A549 (cell line): Measurements from ENCODE around the gene NRXN3.

Experiments
- CHD4 ChIP-seq: fragments of 200-600 bp; sonication (generic); IDR thresholded peaks from 2 replicates; pipeline ENCODE4 v1.6.1; 2016; ENCODE audit warnings: antibody characterized with exemption, mild to moderate bottlenecking, borderline replicate concordance
- CTCF ChIP-seq: fragments of >200 bp; sonication (Bioruptor Twin); formaldehyde crosslinking; IDR thresholded peaks from 3 replicates; pipeline ENCODE4 v1.5.1; 2016
- EHF ChIP-seq: fragments of 250-450 bp; sonication (Bioruptor Pico); IDR thresholded peaks from 2 replicates; pipeline ENCODE4 v1.5.0; 2020; ENCODE audit warnings: mild to moderate bottlenecking
- EHMT2 ChIP-seq: fragments of 200-600 bp; sonication (generic); IDR thresholded peaks from 2 replicates; pipeline ENCODE4 v1.6.1; 2016; ENCODE audit warnings: antibody characterized with exemption, low read depth, mild to moderate bottlenecking, moderate library complexity
- ELK1 ChIP-seq: fragments of 150-350 bp; IDR thresholded peaks from 2 replicates; pipeline ENCODE4 v1.6.1; 2014; ENCODE audit warnings: low read depth, mild to moderate bottlenecking, low read length
- EP300 ChIP-seq, 2 experiments: fragments of >200 bp; sonication (Bioruptor Twin); formaldehyde crosslinking; IDR thresholded peaks; 2 replicates in 1 of 2; 3 replicates in 1 of 2; pipeline ENCODE4 v1.6.1; 2016 to 2017
- FOSB ChIP-seq: fragments of 250-450 bp; sonication (Bioruptor Pico); IDR thresholded peaks from 2 replicates; pipeline ENCODE4 v1.5.0; 2020; ENCODE audit warnings: mild to moderate bottlenecking, moderate library complexity
- HMGXB4 ChIP-seq: fragments of 250-450 bp; sonication (Bioruptor Pico); IDR thresholded peaks from 2 replicates; pipeline ENCODE4 v1.5.0; 2021; ENCODE audit warnings: mild to moderate bottlenecking, moderate library complexity, borderline replicate concordance
- JUN ChIP-seq, 2 experiments: fragments of >200 bp; sonication (Bioruptor Twin); formaldehyde crosslinking; IDR thresholded peaks; 2 replicates in 1 of 2; 3 replicates in 1 of 2; pipeline ENCODE4 v1.6.1; 2016 to 2017
- MAX ChIP-seq: IDR thresholded peaks from 2 replicates; pipeline ENCODE4 v1.6.1; 2012
- POLR2A ChIP-seq: IDR thresholded peaks from 2 replicates; pipeline ENCODE4 v1.6.1; 2012; ENCODE audit warnings: mild to moderate bottlenecking, low read length
- REST ChIP-seq: fragments of 200-600 bp; sonication (generic); IDR thresholded peaks from 2 replicates; pipeline ENCODE4 v1.6.1; 2016; ENCODE audit warnings: antibody characterized with exemption, mild to moderate bottlenecking, moderate library complexity
- RFX5 ChIP-seq: fragments of 450-650 bp; IDR thresholded peaks from 2 replicates; pipeline ENCODE4 v1.7.1; 2014; ENCODE audit warnings: antibody characterized with exemption, mild to moderate bottlenecking, moderate library complexity

- TF ChIP-seq FOSB (CRISPR knock-in tag) = no peak
- TF ChIP-seq CTCF = no peak
- TF ChIP-seq JUN (IDR thresholded peaks at IDR 0.05) = no peak
- no peak for TF ChIP-seq POLR2A
- TF ChIP-seq MAX = no peak
- no peak for TF ChIP-seq EP300 (IDR thresholded peaks at IDR 0.05)
- TF ChIP-seq REST = no peak
- TF ChIP-seq ELK1 = no peak
- no peak for TF ChIP-seq CHD4
- TF ChIP-seq EHF (CRISPR knock-in tag) = no peak
- TF ChIP-seq RFX5 = no peak
- no peak for TF ChIP-seq EHMT2
- TF ChIP-seq HMGXB4 (CRISPR knock-in tag) = no peak
Measured at GRCh38 chr14:79321070-79321469, 1150.9 kb downstream of the NRXN3 start.
